D721Med (cell line): ENCODE data around the gene PLSCR3.

Source experiments
- DNase-seq: peaks from one replicate; pipeline ENCODE4 v3.0.0; 2011; ENCODE audit warnings: low spot score; ENCODE audit not compliant: insufficient read length
- FAIRE-seq: peaks from 2 replicates; lab custom pipeline; 2011; peaks lifted over from hg19 to GRCh38; lab: Jason Lieb, UNC
- TF ChIP-seq, protein P1 (sequence below): IDR thresholded peaks from 2 replicates; pipeline ENCODE4 v1.5.1; 2012; ENCODE audit warnings: mild to moderate bottlenecking, control low read depth; ENCODE audit not compliant: insufficient read depth; ENCODE audit errors: missing control alignments

PLSCR3 gene

DNA sequence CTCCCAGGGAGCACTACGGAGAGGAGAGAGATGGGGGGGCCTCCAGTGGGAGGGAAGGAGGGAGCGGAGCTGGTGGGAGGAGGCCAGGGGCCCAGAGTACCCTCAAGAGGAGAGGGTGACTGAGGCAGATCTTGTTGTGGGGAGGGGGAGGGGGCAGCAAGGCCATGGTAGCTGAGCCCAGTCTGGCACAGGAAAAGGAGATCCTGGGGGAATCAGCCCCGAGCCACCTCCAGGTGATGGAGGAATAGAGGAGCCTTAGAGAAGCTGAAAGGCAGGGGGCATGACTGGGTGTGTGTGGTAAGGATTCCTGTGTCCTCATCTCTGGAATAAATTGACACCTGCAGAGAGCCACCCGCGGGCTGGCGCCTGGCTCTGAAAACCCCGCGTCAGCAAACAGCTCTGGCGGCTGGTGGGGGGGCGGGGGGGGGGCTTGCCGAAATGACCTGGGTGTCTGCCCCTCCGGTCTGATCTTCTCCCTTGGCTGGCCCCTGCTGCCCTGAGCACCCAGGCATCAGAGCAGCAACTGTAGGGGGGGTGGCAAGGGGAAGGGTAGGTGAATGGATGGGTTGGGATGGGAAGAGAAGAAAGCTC lies 12.0 kb upstream of the PLSCR3 start:
- no peak for DNase-seq
- TF ChIP-seq, protein P1, sequence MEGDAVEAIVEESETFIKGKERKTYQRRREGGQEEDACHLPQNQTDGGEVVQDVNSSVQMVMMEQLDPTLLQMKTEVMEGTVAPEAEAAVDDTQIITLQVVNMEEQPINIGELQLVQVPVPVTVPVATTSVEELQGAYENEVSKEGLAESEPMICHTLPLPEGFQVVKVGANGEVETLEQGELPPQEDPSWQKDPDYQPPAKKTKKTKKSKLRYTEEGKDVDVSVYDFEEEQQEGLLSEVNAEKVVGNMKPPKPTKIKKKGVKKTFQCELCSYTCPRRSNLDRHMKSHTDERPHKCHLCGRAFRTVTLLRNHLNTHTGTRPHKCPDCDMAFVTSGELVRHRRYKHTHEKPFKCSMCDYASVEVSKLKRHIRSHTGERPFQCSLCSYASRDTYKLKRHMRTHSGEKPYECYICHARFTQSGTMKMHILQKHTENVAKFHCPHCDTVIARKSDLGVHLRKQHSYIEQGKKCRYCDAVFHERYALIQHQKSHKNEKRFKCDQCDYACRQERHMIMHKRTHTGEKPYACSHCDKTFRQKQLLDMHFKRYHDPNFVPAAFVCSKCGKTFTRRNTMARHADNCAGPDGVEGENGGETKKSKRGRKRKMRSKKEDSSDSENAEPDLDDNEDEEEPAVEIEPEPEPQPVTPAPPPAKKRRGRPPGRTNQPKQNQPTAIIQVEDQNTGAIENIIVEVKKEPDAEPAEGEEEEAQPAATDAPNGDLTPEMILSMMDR: no peak
- no peak for FAIRE-seq

GRCh38 chr17:7405350-7406234 lies 11.3 kb upstream of the PLSCR3 start:
- TF ChIP-seq, protein P1: no peak
- no peak for FAIRE-seq
- DNase-seq: no peak

DNA sequence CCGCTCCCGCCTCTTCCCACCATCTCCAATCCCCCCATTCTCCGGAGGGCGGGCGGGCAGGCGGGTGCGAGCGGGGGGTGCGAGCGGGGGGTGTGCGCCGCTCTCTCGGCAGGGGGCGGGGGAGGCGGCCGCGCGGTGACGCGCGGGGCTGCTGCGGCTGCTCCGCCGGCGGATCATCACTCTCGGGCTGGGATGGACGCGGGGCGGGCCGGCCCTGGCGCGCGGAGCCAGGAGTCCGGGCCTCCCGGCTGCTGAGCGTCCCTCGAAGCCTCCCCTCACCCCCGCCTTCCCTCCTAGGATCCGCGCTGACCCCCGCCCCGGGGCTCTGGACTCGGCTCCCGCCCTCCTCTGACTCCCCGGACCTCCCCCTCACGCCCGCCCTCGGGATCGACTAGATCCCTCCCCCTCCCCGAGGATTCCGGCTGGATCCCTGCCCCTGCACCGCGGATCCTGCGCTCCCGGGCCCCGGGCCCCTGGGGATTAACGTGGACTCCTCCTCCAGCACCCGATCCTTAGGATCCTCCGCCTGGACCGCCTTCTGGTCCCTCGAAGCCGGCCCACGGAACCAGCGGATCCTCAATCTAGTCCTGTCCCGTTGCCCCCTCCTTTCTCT lies 10.5 kb upstream of the PLSCR3 start:
- FAIRE-seq (no peak), DNase-seq (no peak)
- TF ChIP-seq, protein P1: no peak

GRCh38 chr17:7403977-7404736 lies 9.8 kb upstream of the PLSCR3 start, which contains the start of gene TMEM256:
TSS of gene TMEM256 (minus strand) at chr17:7404097. CDS start at chr17:7404084, 13 bp downstream.
- TF ChIP-seq, protein P1: no peak
- DNase-seq (peak; percentile 66), FAIRE-seq (no peak)

- DNase-seq: no peak
- FAIRE-seq: no peak
- TF ChIP-seq, protein P1: no peak
Observed at GRCh38 chr17:7403727-7403976, 9.3 kb upstream of the PLSCR3 start.

GRCh38 chr17:7403043-7403726 lies 8.9 kb upstream of the PLSCR3 start:
- DNase-seq (no peak), FAIRE-seq (no peak)
- TF ChIP-seq, protein P1: no peak
